PC-9 (cell line): ENCODE measurements around the gene BMP8B. TPM values are rescaled to one million over a fixed set of nuclear protein-coding genes. Genes with fewer than 3 reads are reported as not detected.

Experiments
- BruUV-seq: library from RNA; stranded (reverse); fragments of 400-500 nt; replicated peaks from 2 replicates; lab custom pipeline; 2021; lab: Mats Ljungman, UMichigan
- CTCF ChIA-PET: fragments of 300-600 bp; sonication (Branson Sonifier 250); formaldehyde crosslinking; loops from one replicate; lab custom pipeline; 2022; ENCODE audit warnings: antibody characterized with exemption; lab: Charles Lee
- POLR2A ChIA-PET: fragments of 300-600 bp; sonication (Branson Sonifier 250); formaldehyde crosslinking; loops from one replicate; lab custom pipeline; 2022; ENCODE audit warnings: antibody characterized with exemption; ENCODE audit not compliant: unreplicated experiment; lab: Charles Lee
- DNase-seq, 2 experiments: peaks; one replicate each; pipeline versions ENCODE4 v3.0.0 to v3.0.0-alpha.2; 2015 to 2022; ENCODE audit warnings: mixed read lengths in 1 of 2
- H2AFZ ChIP-seq: fragments of 200-600 bp; sonication (generic); 2 replicates; pipeline ENCODE4 v1.8.1; 2017; ENCODE audit warnings: antibody characterized with exemption
- H3F3A ChIP-seq: fragments of 200-600 bp; sonication (generic); 2 replicates; pipeline ENCODE4 v1.8.1; 2017; ENCODE audit warnings: antibody characterized with exemption, mild to moderate bottlenecking, low read depth; ENCODE audit not compliant: insufficient read depth
- H3K27ac ChIP-seq: fragments of 200-600 bp; sonication (generic); 2 replicates; pipeline ENCODE4 v1.6.1; 2016; ENCODE audit warnings: mixed run types
- H3K27me3 ChIP-seq: fragments of 200-600 bp; sonication (generic); 2 replicates; pipeline ENCODE4 v1.6.1; 2016; ENCODE audit warnings: low read depth, mixed run types; ENCODE audit not compliant: insufficient read depth
- H3K36me3 ChIP-seq: fragments of 200-600 bp; sonication (generic); 2 replicates; pipeline ENCODE4 v1.6.1; 2016; ENCODE audit warnings: low read depth, mixed run types
- H3K4me1 ChIP-seq: fragments of 200-600 bp; sonication (generic); replicated peaks from 2 replicates; pipeline ENCODE4 v1.6.1; 2016; ENCODE audit warnings: mixed run types; ENCODE audit not compliant: insufficient read depth
- H3K4me2 ChIP-seq: fragments of 200-600 bp; sonication (generic); 2 replicates; pipeline ENCODE4 v1.6.1; 2017; ENCODE audit warnings: mixed run types
- H3K4me3 ChIP-seq: fragments of 200-600 bp; sonication (generic); 2 replicates; pipeline ENCODE4 v1.6.1; 2016; ENCODE audit warnings: mixed run types
- H3K79me2 ChIP-seq: fragments of 200-600 bp; sonication (generic); 2 replicates; pipeline ENCODE4 v1.6.1; 2017; ENCODE audit warnings: low read depth, mixed run types
- H3K9me2 ChIP-seq: fragments of 200-600 bp; sonication (generic); 2 replicates; pipeline ENCODE4 v1.8.1; 2017; ENCODE audit warnings: mild to moderate bottlenecking; ENCODE audit not compliant: insufficient read depth
- H3K9me3 ChIP-seq: fragments of 200-600 bp; sonication (generic); 2 replicates; pipeline ENCODE4 v1.8.1; 2016; ENCODE audit warnings: low read depth; ENCODE audit not compliant: insufficient read depth
- H4K20me1 ChIP-seq: fragments of 200-600 bp; sonication (generic); 2 replicates; pipeline ENCODE4 v1.8.1; 2017; ENCODE audit not compliant: insufficient read depth
- EZH2 ChIP-seq: fragments of 200-600 bp; sonication (generic); IDR thresholded peaks from 2 replicates; pipeline ENCODE4 v1.8.0; 2017; ENCODE audit warnings: antibody characterized with exemption, low read depth
- intact Hi-C: fragments of 100-400 bp; cut with micrococcal nuclease; formaldehyde crosslinking; loops from one replicate; pipeline ENCODE4 v1.10.0; 2022; ENCODE audit not compliant: unreplicated experiment
- total RNA-seq: library from RNA; stranded (reverse); gene quantifications from 2 replicates; pipeline ENCODE4 v1.2.3, GENCODE V29; 2021
- TF ChIP-seq, protein P1 (sequence below): fragments of 200-600 bp; sonication (generic); conservative IDR thresholded peaks from 2 replicates; pipeline ENCODE4 v1.6.1; 2017; ENCODE audit warnings: mixed run types, antibody characterized with exemption, mild to moderate bottlenecking, moderate library complexity

BMP8B gene
- total RNA-seq, 1 experiment from 2014 or later: 2.4 TPM

DNA sequence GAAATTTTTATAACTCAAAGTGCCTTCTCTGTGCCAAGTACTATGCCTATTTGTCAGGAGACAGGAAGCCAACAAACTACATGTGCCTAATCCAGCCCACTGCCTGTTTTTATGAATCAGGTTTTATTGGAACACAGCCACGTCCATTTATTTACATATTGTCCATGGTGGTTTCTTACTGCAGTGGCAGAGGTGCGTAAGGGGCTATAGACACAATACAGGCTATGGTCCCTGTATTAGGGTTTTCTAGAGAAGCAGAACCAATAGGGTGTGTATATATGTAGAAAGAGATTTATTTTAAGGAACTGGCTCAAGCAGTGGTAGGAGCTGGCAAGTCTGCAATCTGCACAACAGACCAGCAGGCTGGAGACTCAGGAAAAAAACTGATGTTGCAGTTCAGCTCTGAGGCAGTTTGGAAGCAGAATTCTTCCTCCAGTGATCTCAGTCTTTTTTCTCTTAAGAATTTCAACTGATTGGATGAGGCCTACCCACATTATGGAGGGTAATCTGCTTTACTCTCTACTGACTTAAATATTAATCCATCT lies 34.6 kb downstream of the BMP8B start:
- H4K20me1 ChIP-seq: no peaks in the 10 kb centered on the region
- TF ChIP-seq, protein P1, sequence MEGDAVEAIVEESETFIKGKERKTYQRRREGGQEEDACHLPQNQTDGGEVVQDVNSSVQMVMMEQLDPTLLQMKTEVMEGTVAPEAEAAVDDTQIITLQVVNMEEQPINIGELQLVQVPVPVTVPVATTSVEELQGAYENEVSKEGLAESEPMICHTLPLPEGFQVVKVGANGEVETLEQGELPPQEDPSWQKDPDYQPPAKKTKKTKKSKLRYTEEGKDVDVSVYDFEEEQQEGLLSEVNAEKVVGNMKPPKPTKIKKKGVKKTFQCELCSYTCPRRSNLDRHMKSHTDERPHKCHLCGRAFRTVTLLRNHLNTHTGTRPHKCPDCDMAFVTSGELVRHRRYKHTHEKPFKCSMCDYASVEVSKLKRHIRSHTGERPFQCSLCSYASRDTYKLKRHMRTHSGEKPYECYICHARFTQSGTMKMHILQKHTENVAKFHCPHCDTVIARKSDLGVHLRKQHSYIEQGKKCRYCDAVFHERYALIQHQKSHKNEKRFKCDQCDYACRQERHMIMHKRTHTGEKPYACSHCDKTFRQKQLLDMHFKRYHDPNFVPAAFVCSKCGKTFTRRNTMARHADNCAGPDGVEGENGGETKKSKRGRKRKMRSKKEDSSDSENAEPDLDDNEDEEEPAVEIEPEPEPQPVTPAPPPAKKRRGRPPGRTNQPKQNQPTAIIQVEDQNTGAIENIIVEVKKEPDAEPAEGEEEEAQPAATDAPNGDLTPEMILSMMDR: no peak
- TF ChIP-seq EZH2: no peak
- no peak overlapping the region for H2AFZ ChIP-seq
- DNase-seq: no peak
- H3K27ac ChIP-seq: no peak overlapping the region
- CTCF ChIA-PET: no interaction called here
- POLR2A ChIA-PET: no interaction called here
- H3K27me3 ChIP-seq: no peaks in the 10 kb centered on the region
- intact Hi-C loops: no loop called here
- H3K4me1 ChIP-seq: no peaks in the 10 kb centered on the region
- H3K4me3 ChIP-seq: no peak overlapping the region
- no peaks in the 10 kb centered on the region for H3K79me2 ChIP-seq
- H3K36me3 ChIP-seq: peaks cover 7% of the 10 kb centered on the region; the same call in 1 of the 2 replicates
- H3K9me2 ChIP-seq: no peaks in the 10 kb centered on the region
- BruUV-seq: no TSS peak
- no peaks in the 10 kb centered on the region for H3K9me3 ChIP-seq
- H3F3A ChIP-seq: no peaks in the 10 kb centered on the region
- no peak overlapping the region for H3K4me2 ChIP-seq

DNA sequence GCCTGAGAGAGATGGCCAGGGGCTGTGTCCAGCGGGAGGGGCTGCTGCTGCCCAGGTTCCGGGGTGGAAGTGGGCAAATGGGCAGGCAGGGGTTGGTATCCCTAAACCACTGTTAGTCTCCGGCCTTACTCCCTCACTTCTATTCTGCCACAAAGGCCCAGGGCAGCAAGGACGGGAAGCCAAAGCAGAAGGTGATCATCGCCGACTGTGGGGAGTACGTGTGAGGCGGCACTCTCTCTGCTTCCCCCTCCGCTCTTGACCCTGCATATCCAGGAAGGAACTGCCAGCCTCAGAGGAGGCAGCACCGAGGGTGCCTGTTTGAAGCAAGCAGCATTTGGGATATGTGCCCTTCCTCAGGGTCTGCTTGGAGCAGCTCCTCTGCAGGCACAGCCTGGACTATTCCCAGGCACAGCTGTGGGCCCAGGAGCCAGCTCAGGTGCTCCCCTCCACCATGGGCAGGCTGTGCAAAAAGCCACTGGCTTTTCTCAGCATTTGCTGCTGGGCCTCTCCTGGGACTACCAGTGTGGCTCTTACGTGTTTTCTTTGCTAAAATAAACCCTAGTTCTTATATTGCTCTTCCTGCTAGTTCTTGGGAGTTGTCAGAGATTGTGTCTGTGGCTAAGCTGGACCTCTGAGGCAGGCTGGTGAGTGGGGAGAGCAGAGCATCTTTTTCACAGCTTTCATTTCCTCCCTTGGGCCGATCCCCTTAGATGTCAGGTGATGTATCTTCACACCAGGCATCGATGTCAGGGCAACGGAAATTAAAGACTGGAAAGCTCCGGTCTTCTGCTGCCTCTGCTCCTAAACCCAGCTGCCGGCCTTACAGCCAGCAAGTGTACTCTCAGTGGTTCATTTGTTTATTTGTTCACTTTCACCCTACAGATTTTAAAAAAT lies 35.3 kb downstream of the BMP8B start:
- H3K4me2 ChIP-seq: no peak overlapping the region
- DNase-seq: no peak
- H3K4me3 ChIP-seq: no peak overlapping the region
- BruUV-seq: no TSS peak
- intact Hi-C loops: no loop called here
- CTCF ChIA-PET: no interaction called here
- H3K36me3 ChIP-seq: peaks cover 10% of the 10 kb centered on the region; the same call in 1 of the 2 replicates
- no peak overlapping the region for H3K27ac ChIP-seq
- H3K79me2 ChIP-seq: no peaks in the 10 kb centered on the region
- H3K27me3 ChIP-seq: no peaks in the 10 kb centered on the region
- H3K4me1 ChIP-seq: no peaks in the 10 kb centered on the region
- POLR2A ChIA-PET: no interaction called here
- H2AFZ ChIP-seq: no peak overlapping the region
- no peak for TF ChIP-seq EZH2
- TF ChIP-seq, protein P1: no peak
- no peaks in the 10 kb centered on the region for H3K9me3 ChIP-seq
- no peaks in the 10 kb centered on the region for H3K9me2 ChIP-seq
- H3F3A ChIP-seq: no peaks in the 10 kb centered on the region
- H4K20me1 ChIP-seq: no peaks in the 10 kb centered on the region

DNA sequence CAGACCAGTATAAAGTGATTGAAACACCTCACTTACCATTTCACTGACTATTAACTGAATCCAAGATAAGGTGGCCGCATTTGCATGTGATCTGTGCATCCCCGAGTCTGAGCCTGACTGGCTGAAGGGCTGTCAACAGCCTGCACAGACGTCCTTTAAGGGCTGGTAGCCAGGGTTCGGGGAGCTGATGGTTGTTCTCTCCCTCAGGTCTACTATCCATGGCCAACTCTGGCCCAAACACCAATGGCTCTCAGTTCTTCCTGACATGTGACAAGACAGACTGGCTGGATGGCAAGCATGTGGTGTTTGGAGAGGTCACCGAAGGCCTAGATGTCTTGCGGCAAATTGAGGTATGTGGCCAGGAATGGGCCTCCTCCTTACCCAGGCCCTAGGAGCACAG lies 36.0 kb downstream of the BMP8B start:
- H3K9me3 ChIP-seq: no peaks in the 10 kb centered on the region
- ChIA-PET POLR2A (no interaction called here), CTCF (no interaction called here)
- no peaks in the 10 kb centered on the region for H3K9me2 ChIP-seq
- no peaks in the 10 kb centered on the region for H3K27me3 ChIP-seq
- no peak overlapping the region for H3K4me3 ChIP-seq
- H3K79me2 ChIP-seq: no peaks in the 10 kb centered on the region
- no peak overlapping the region for H2AFZ ChIP-seq
- TF ChIP-seq, protein P1: no peak
- TF ChIP-seq EZH2: no peak
- no peaks in the 10 kb centered on the region for H4K20me1 ChIP-seq
- DNase-seq: no peak
- no peaks in the 10 kb centered on the region for H3K4me1 ChIP-seq
- no peak overlapping the region for H3K27ac ChIP-seq
- H3F3A ChIP-seq: no peaks in the 10 kb centered on the region
- H3K4me2 ChIP-seq: no peak overlapping the region
- BruUV-seq: no TSS peak
- intact Hi-C loops: no loop called here
- peaks cover 10% of the 10 kb centered on the region; the same call in 1 of the 2 replicates for H3K36me3 ChIP-seq
